Endometrial microvascular endothelial cells (primary cell): ENCODE measurements around the gene CCDC93. TPM values are rescaled to one million over a fixed set of nuclear protein-coding genes. Genes with fewer than 3 reads are reported as not detected.

Source experiments
- in situ Hi-C: cut with HindIII; loops from 2 replicates; pipeline ENCODE4 v1.10.0; 2017; ENCODE audit warnings: low sequenced_read_pairs, low pct_unique_long_range_greater_than_20kb; ENCODE audit errors: inconsistent ontology term
- total RNA-seq: library from RNA; depleted of rRNA; stranded (reverse); fragments of >200 nt; gene quantifications from one replicate; pipeline ENCODE4 v1.2.3, GENCODE V29; 2015; ENCODE audit errors: inconsistent ontology term

CCDC93 gene
- total RNA-seq, 1 donor from 2014 or later = 16.4 TPM

- in situ Hi-C loops = no loop called here
These were observed 45.1 kb downstream of the CCDC93 start for GRCh38 chr2:117968722-117969121.

- in situ Hi-C loops = no loop called here
These were observed 45.7 kb downstream of the CCDC93 start for GRCh38 chr2:117967977-117968718.

- in situ Hi-C loops = no loop called here
These were observed 50.4 kb downstream of the CCDC93 start for GRCh38 chr2:117963446-117963845.

GRCh38 chr2:117961201-117961600, 52.7 kb downstream of the CCDC93 start:
- in situ Hi-C loops = no loop called here

- in situ Hi-C loops = no loop called here
These were observed 53.6 kb downstream of the CCDC93 start for GRCh38 chr2:117960231-117960630.

GRCh38 chr2:117958186-117958585, 55.7 kb downstream of the CCDC93 start:
- in situ Hi-C loops = no loop called here

- in situ Hi-C loops = no loop called here
These were observed 56.3 kb downstream of the CCDC93 start for GRCh38 chr2:117957616-117958015.

- in situ Hi-C loops = no loop called here
These were observed 57.7 kb downstream of the CCDC93 start for GRCh38 chr2:117956036-117956796.

- in situ Hi-C loops = no loop called here
These were observed 60.6 kb downstream of the CCDC93 start for GRCh38 chr2:117953231-117953630.

- in situ Hi-C loops = no loop called here
These were observed 61.2 kb downstream of the CCDC93 start for GRCh38 chr2:117952701-117953100.

- in situ Hi-C loops = no loop called here
These were observed 61.6 kb downstream of the CCDC93 start for GRCh38 chr2:117952228-117952627.

- in situ Hi-C loops = no loop called here
These were observed 64.1 kb downstream of the CCDC93 start for GRCh38 chr2:117949806-117950205.

GRCh38 chr2:117948615-117949014, 65.3 kb downstream of the CCDC93 start:
- in situ Hi-C loops = no loop called here

- in situ Hi-C loops = no loop called here
These were observed 68.6 kb downstream of the CCDC93 start for GRCh38 chr2:117945296-117945695.

- in situ Hi-C loops = no loop called here
These were observed 69.1 kb downstream of the CCDC93 start for GRCh38 chr2:117944816-117945215.

GRCh38 chr2:117943013-117943672, 70.7 kb downstream of the CCDC93 start:
- in situ Hi-C loops = no loop called here

GRCh38 chr2:117942551-117942950, 71.3 kb downstream of the CCDC93 start:
- in situ Hi-C loops = no loop called here

- in situ Hi-C loops = no loop called here
These were observed 72.2 kb downstream of the CCDC93 start for GRCh38 chr2:117941693-117942092.

GRCh38 chr2:117940436-117940835, 73.4 kb downstream of the CCDC93 start:
- in situ Hi-C loops = no loop called here

- in situ Hi-C loops = no loop called here
These were observed 75.3 kb downstream of the CCDC93 start for GRCh38 chr2:117938611-117939010.
